Tibial artery (tissue), 4 donors: ENCODE results near the gene KCNA3.

Experiments
- DNase-seq, 2 donors: peaks; one replicate each; pipeline ENCODE4 v3.0.0-alpha.2; 2019
- H3K27ac ChIP-seq, 2 donors: fragments of 200-600 bp; sonication (generic) in 1 of 2; 1 replicate in 1 of 2; 2 replicates in 1 of 2; pipeline ENCODE4 v1.5.1; 2018 to 2019; ENCODE audit warnings: mild to moderate bottlenecking in 1 of 2
- H3K27me3 ChIP-seq, 2 donors: fragments of 200-600 bp; sonication (generic) in 1 of 2; one replicate each; pipeline versions ENCODE4 v1.5.1 to v1.6.0; 2016 to 2019
- H3K36me3 ChIP-seq, 3 donors: fragments of 200-600 bp; sonication (generic) in 2 of 3; one replicate each; pipeline ENCODE4 v1.5.1; 2016 to 2019; ENCODE audit warnings: mild to moderate bottlenecking in 2 of 3
- H3K4me1 ChIP-seq, 4 donors: fragments of 200-600 bp; sonication (generic) in 2 of 4; 1 replicate in 3 of 4; 2 replicates in 1 of 4; pipeline ENCODE4 v1.5.1; 2016 to 2019
- H3K4me3 ChIP-seq, 2 donors: fragments of 200-600 bp; sonication (generic) in 1 of 2; 1 replicate in 1 of 2; 2 replicates in 1 of 2; pipeline ENCODE4 v1.5.1; 2018 to 2019; ENCODE audit warnings: mild to moderate bottlenecking in 2 of 2
- H3K9me3 ChIP-seq, 3 donors: fragments of 200-600 bp; sonication (generic) in 1 of 3; one replicate each; pipeline ENCODE4 v1.5.1; 2016 to 2019
- intact Hi-C: fragments of 100-400 bp; cut with DNase I; formaldehyde crosslinking; loops from one replicate; pipeline ENCODE4 v1.15.0; 2023; ENCODE audit warnings: low total_unique reads
- TF ChIP-seq, protein P1 (sequence below), 2 experiments: fragments of 200-600 bp in 1 of 2; fragments of 450-650 bp in 1 of 2; IDR thresholded peaks; one replicate each; pipeline ENCODE4 v1.5.1; 2017 to 2019; ENCODE audit warnings: antibody characterized with exemption in 2 of 2, mild to moderate bottlenecking in 1 of 2, moderate library complexity in 1 of 2

The KCNA3 gene

DNA sequence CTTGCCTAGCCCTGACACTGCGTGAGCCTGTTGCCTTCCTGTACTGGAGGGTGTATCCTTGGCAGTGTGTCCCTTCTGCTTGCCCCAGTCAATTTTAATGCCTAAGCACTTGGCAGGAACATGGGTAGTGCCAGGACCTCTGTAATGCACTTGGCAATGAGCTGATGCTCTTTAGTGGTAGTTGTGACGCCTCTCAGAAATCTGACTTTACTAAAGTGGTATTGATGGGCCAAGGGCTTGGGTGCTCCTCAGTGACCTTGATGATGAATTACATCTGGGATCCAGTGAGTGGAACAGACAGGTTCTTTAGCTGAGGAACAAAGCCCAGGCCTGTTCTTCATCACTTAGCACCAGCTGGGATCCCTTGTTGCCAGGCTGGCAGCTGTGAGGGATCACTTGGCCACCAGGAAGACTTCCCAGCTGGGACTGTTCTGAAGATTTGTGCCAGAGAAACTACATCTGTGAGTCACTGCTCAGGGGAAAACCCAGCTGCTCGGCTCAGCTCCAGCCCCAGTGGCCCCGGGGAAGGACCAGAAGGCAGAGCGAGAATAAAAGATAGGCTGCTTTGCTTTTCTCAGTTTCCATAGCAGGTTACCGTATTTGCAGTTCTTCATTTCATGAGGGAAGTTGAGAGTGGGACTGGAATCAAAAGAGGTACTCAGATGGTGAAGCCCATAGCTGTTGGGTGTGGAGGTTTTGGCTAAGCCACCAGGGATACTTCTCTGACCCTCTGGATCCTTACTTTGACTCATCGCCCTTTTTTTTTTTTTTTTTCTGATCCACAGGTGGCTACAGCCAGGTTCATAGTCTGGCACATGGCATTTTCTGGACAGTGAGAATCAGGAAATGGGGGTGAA is 40.1 kb downstream of the KCNA3 start:
- Histone ChIP-seq H3K4me1 (peaks cover 0 to 18% (median 13%) of the 10 kb centered on the region in 4 donors), H3K9me3 (no peaks in the 10 kb centered on the region), H3K27ac (no peak overlapping the region), H3K27me3 (no peaks in the 10 kb centered on the region), H3K4me3 (no peak overlapping the region), H3K36me3 (no peaks in the 10 kb centered on the region)
- TF ChIP-seq, protein P1, sequence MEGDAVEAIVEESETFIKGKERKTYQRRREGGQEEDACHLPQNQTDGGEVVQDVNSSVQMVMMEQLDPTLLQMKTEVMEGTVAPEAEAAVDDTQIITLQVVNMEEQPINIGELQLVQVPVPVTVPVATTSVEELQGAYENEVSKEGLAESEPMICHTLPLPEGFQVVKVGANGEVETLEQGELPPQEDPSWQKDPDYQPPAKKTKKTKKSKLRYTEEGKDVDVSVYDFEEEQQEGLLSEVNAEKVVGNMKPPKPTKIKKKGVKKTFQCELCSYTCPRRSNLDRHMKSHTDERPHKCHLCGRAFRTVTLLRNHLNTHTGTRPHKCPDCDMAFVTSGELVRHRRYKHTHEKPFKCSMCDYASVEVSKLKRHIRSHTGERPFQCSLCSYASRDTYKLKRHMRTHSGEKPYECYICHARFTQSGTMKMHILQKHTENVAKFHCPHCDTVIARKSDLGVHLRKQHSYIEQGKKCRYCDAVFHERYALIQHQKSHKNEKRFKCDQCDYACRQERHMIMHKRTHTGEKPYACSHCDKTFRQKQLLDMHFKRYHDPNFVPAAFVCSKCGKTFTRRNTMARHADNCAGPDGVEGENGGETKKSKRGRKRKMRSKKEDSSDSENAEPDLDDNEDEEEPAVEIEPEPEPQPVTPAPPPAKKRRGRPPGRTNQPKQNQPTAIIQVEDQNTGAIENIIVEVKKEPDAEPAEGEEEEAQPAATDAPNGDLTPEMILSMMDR (IDR thresholded peaks at IDR 0.05): no peak
- peak; percentile 60 to 80 for DNase-seq
- intact Hi-C loops: loop anchor here (5.0 kb wide), 1 partner anchor 128 kb away; no protein-coding TSS in a partner anchor

DNA sequence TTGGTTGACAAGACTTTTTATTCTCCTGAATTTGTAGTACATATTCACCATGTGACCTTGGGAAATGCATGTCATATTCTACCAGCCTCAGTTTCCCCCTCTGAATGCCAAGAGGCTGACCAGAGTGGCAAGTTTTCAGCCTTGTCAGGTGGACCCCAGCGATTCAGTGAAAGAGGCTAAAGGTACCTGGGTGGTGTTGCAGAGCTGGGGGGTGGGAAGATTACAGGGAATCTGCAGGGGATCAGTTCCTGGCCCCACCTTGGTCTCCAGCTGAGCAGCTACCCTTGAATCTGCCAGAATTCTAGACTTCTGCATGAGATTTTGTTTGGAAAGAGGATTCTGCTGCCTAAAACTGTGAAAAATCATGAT is 40.7 kb downstream of the KCNA3 start:
- H3K36me3 ChIP-seq: no peaks in the 10 kb centered on the region
- H3K4me1 ChIP-seq: peaks cover 0 to 17% (median 13%) of the 10 kb centered on the region in 4 donors
- H3K27me3 ChIP-seq: no peaks in the 10 kb centered on the region
- TF ChIP-seq, protein P1 (IDR thresholded peaks at IDR 0.05): no peak
- intact Hi-C loops: loop anchor here (5.0 kb wide), 1 partner anchor 128 kb away; no protein-coding TSS in a partner anchor
- H3K27ac ChIP-seq: no peak overlapping the region
- DNase-seq: no peak
- no peaks in the 10 kb centered on the region for H3K9me3 ChIP-seq
- H3K4me3 ChIP-seq: no peak overlapping the region

DNA sequence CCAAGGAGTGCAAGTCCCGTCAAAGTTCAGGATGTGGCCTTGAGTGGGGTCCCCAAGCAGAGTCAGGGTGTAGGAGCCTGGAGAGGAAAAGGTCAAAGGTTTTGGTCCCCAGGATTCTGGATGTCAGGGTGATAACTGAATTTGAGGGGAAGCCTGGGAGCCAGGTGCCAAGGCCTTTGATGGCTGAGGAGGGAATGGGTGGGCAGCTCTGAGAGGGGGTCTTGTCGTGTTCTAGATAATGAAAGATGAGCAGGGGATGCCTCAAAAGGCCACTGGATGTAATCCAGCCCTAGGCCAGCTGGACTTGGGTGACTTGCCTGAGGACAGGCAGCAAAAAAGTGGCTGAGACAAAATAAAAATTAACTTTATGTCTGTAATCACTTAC is 41.1 kb downstream of the KCNA3 start:
- Histone ChIP-seq H3K4me1 (peaks cover 0 to 17% (median 13%) of the 10 kb centered on the region in 4 donors), H3K36me3 (no peaks in the 10 kb centered on the region), H3K27me3 (no peaks in the 10 kb centered on the region), H3K9me3 (no peaks in the 10 kb centered on the region), H3K27ac (no peak overlapping the region), H3K4me3 (no peak overlapping the region)
- TF ChIP-seq, protein P1 (IDR thresholded peaks at IDR 0.05): no peak
- DNase-seq: no peak
- intact Hi-C loops: loop anchor here (5.0 kb wide), 1 partner anchor 129 kb away; no protein-coding TSS in a partner anchor

DNA sequence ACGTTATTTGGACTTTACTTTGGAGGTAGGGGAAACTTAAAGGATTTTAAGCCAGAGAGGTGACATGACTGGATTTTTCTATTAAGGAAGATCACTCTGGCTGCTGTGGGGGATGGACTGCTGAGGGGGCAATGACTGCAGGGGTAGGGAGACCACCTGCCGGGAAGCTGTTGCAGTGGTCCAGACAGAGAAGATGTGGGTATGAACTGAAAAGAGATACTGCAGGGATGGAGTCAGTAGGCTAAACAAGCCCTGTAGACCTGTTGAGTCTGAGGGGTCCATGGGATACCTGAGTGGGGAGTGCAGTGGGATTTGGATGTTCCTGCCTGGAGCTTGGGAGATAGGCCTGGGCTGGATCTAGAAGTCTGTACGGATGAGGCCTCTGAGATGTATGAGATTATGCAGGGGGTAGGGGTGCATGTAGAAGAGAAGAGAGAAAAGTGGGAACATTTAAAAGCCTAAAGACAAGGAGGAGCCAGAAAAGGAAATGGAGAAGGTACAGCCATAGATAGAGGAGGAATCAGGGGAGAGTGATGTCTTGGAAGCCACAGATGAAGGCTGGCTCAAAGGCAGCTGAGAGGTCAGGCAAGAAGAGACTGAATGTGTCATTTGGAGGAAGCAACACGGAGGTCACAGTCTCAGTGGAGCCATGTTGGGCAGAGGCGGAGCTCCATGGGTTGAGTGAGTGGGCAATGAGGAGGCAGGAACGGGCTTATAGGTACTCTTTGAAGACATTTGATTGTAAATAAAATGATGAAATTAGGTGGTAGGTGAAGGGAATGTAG is 42.7 kb downstream of the KCNA3 start:
- intact Hi-C loops: loop anchor here (5.0 kb wide), 1 partner anchor 130 kb away; no protein-coding TSS in a partner anchor

More for the DNA sequence above, 42.7 kb downstream of the KCNA3 start:
- H3K4me3 ChIP-seq: no peak overlapping the region
- no peaks in the 10 kb centered on the region for H3K36me3 ChIP-seq
- TF ChIP-seq, protein P1 (IDR thresholded peaks at IDR 0.05): no peak
- no peak overlapping the region for H3K27ac ChIP-seq
- H3K27me3 ChIP-seq: peaks cover 0 to 2% of the 10 kb centered on the region in 2 donors
- no peak for DNase-seq
- peaks cover 0 to 17% (median 13%) of the 10 kb centered on the region in 4 donors for H3K4me1 ChIP-seq
- H3K9me3 ChIP-seq: no peaks in the 10 kb centered on the region
